CD4-positive, alpha-beta T cell treated with Interleukin-17A for 4 hours (primary cell): ENCODE results near the gene PIGX.

ENCODE experiments used
- DNase-seq: peaks from one replicate; pipeline ENCODE4 v3.0.0-alpha.2; 2020; ENCODE audit warnings: mixed read lengths

The PIGX gene

GRCh38 chr3:196757876-196758739 lies 45.9 kb downstream of the PIGX start:
- no peak for DNase-seq

GRCh38 chr3:196763179-196763578 lies 51.0 kb downstream of the PIGX start:
- no peak for DNase-seq

- no peak for DNase-seq
Measured at GRCh38 chr3:196765454-196765853, 53.3 kb downstream of the PIGX start.

- no peak for DNase-seq
Measured at GRCh38 chr3:196771067-196771466, 58.9 kb downstream of the PIGX start.

- no peak for DNase-seq
Measured at GRCh38 chr3:196772102-196772501, 59.9 kb downstream of the PIGX start.

GRCh38 chr3:196772897-196773296 lies 60.7 kb downstream of the PIGX start:
- DNase-seq = no peak

- DNase-seq = no peak
Measured at GRCh38 chr3:196774191-196774820, 62.1 kb downstream of the PIGX start.

- no peak for DNase-seq
Measured at GRCh38 chr3:196774848-196775422, 62.8 kb downstream of the PIGX start.

GRCh38 chr3:196775938-196776337 lies 63.8 kb downstream of the PIGX start:
- DNase-seq = no peak

- DNase-seq = no peak
Measured at GRCh38 chr3:196777836-196778235, 65.7 kb downstream of the PIGX start.

GRCh38 chr3:196778755-196779154 lies 66.6 kb downstream of the PIGX start:
- DNase-seq = no peak

- DNase-seq = no peak
Measured at GRCh38 chr3:196782511-196782910, 70.3 kb downstream of the PIGX start.
